T-helper 1 cell treated with Interleukin-12 subunit alpha and Interleukin-12 subunit beta and Interleukin-4 antibody, amounts not matched to agents 30 ng/mL and 1 ng/mL, for 36 hours (primary cell): ENCODE measurements around the gene PM20D2. TPM values are rescaled to one million over a fixed set of nuclear protein-coding genes. Genes with fewer than 3 reads are reported as not detected.

ENCODE experiments used
- intact Hi-C: fragments of 100-400 bp; cut with micrococcal nuclease; formaldehyde crosslinking; loops from one replicate; pipeline ENCODE4 v1.15.1; 2024
- total RNA-seq: library from RNA; stranded (reverse); gene quantifications from 2 replicates; pipeline ENCODE4 v1.2.3, GENCODE V29; 2022

Gene PM20D2
- total RNA-seq, 1 donor from 2014 or later, result 8.2 TPM

- intact Hi-C loops, result no loop called here
Observed at GRCh38 chr6:89198235-89198634, 52.4 kb downstream of the PM20D2 start.

GRCh38 chr6:89199579-89199978 is 53.7 kb downstream of the PM20D2 start:
- intact Hi-C loops, result no loop called here

- intact Hi-C loops, result no loop called here
Observed at GRCh38 chr6:89200706-89201215, 54.9 kb downstream of the PM20D2 start.

- intact Hi-C loops, result no loop called here
Observed at GRCh38 chr6:89204096-89204495, 58.2 kb downstream of the PM20D2 start.

- intact Hi-C loops, result no loop called here
Observed at GRCh38 chr6:89205819-89206218, 60.0 kb downstream of the PM20D2 start.

- intact Hi-C loops, result no loop called here
Observed at GRCh38 chr6:89208551-89208950, 62.7 kb downstream of the PM20D2 start.

- intact Hi-C loops, result no loop called here
Observed at GRCh38 chr6:89209457-89209856, 63.6 kb downstream of the PM20D2 start.

- intact Hi-C loops, result no loop called here
Observed at GRCh38 chr6:89212472-89212871, 66.6 kb downstream of the PM20D2 start.

GRCh38 chr6:89214197-89214596 is 68.3 kb downstream of the PM20D2 start:
- intact Hi-C loops, result no loop called here

Other genes with a start within 250 kb of the PM20D2 start
- 24.4 and 26.2 TPM in 2 replicates for gene RNGTT, start 182.4 kb upstream of the PM20D2 start, total RNA-seq
- gene PNRC1, start 65.3 kb upstream of the PM20D2 start, total RNA-seq, result 75.7 and 79.9 TPM in 2 replicates
- not detected in 2 replicates for gene SRSF12, start 28.0 kb upstream of the PM20D2 start, total RNA-seq
- gene GABRR1, start 71.3 kb downstream of the PM20D2 start, total RNA-seq, result not detected in 2 replicates
- 1.4 and 1.6 TPM in 2 replicates for gene GABRR2, start 169.2 kb downstream of the PM20D2 start, total RNA-seq
- 37.8 and 39.5 TPM in 2 replicates for gene UBE2J1, start 206.7 kb downstream of the PM20D2 start, total RNA-seq